GM18861 (cell line): ENCODE data around the gene GDAP1L1.
A peak's percentile ranks its signal among the peaks of the same experiment; 100 is the strongest.
"Not testable (repeated sequence)": the region's sequence is repeated elsewhere in the genome, so short reads cannot be mapped to it uniquely, and the experiment has no call there.

Experiments
- ATAC-seq: cut with Tn5 transposase; IDR thresholded peaks from one replicate; pipeline ENCODE4 v1.9.1; 2021; ENCODE audit not compliant: unreplicated experiment

The GDAP1L1 gene

DNA sequence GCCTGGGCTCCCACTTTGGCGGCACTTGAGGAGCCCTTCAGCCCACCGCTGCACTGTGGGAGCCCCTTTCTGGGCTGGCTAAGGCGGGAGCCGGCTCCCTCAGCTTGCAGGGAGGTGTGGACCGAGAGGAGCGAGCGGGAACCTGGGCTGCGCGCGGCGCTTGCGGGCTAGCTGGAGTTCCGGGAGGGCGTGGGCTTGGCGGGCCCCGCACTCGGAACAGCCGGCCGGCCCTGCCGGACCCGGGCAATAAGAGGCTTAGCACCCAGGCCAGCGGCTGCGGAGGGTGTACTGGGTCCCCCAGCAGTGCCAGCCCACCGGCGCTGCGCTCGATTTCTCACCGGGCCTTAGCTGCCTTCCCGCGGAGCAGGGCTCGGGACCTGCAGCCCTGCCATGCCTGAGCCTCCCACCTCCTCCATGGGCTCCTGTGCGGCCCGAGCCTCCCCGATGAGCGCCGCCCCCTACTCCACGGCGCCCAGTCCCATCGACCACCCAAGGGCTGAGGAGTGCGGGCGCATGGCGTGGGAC is 52.0 kb downstream of the GDAP1L1 start:
- ATAC-seq, result not testable (repeated sequence)

DNA sequence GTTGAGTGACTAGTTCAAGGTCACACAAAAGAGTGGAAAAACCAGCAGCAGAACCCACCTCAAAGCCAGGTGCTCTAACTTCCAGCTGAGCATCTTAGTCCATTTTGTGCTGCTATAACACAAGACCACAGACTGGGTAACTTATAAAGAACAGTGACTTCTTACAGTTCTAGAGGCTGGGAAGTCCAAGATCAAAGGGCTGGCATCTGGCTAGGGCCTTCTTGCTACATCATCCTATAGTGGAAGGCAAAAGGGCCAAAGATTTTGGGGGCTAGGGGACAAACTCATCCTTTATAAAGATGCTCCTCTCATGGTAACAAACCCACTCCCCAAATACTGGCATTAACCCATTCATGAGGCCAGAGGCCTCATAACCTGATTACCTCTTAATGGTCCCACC is 54.2 kb downstream of the GDAP1L1 start:
- ATAC-seq, result no peak

DNA sequence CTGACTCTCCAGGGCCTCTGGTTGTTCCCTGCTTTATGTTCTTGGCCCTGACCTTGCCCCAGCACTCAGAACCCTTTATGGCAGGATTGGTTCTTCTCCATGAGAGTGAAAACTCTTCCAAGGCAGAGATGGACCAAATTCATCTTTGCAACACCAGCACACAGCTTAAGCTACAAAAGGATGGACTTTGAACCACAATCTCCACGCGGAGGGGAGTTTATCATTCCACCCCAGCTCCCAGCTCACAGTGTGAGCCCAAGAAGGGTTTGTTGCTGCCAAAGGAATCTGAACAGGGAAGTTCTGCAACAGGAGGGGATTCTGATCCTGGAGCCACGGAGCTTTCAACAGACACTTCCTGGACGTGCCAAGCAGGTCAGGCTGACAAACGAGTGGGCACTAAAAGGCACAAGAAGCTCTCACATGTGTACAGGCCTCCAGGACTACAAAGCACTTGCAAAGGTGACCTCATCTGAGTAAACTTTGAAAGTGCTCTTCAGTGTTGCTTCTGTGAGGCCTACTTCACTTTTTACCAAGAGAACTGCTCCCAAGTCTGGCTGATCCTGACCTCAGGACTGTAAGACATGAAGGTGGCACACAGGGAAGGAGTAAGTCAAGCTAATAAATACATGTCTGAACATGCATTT is 55.0 kb downstream of the GDAP1L1 start:
- no peak for ATAC-seq

DNA sequence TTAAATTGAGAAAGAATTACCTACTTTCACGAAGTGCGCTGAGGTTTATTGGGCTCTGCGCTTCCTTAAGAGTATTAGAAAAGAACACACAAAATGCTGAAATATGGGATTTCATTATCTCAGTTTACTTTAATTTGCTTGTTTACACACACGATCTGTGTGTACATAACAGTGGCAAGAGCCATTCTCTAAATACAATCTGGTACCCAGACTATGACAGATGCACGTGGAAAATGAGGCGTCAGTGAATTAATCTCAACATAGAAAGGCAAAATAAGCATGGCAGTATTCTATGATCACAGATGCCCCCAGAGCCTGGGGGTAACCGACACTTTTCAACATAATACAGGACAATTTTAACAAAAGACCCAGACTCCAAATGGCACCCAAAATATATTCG is 55.6 kb downstream of the GDAP1L1 start:
- ATAC-seq, result no peak

DNA sequence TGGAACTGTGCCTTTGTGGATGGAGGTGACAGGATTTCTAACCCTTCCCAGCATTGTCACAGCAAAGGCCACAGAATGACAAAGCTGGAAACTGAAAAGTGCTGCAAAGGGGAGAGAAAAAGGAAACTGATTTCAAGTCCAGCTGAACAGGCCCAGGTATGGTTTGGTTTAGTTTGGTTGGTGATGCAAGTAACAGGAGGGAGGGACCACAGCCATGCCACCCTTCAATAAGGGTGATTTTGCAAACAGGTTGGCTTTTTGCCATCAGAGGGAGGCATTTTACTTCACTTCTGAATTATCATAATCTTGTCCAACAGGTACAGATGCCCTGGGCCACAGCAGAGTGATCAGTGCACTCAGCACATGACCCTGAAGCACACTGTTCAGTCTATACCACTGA is 57.3 kb downstream of the GDAP1L1 start:
- ATAC-seq, result no peak

DNA sequence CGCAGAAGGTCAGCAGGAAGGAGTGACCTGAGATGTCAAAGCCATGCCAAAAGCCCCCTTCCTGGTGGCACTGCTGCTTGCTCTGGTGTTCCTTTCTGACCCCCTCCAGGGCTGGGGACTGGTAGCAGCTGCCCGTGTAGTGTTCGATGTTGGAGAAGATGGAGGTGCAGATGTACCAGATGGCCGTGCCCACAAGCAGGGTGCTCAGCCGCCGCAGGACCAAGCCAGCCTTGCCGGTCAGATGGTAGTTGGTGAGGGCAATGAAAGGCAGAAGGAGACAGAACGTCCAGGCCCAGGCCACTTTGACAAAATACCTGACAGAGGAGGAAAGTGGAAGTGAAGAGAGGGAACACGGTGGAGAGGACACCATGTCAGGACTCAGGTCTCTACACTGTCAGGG is 59.8 kb downstream of the GDAP1L1 start:
- ATAC-seq, result no peak

DNA sequence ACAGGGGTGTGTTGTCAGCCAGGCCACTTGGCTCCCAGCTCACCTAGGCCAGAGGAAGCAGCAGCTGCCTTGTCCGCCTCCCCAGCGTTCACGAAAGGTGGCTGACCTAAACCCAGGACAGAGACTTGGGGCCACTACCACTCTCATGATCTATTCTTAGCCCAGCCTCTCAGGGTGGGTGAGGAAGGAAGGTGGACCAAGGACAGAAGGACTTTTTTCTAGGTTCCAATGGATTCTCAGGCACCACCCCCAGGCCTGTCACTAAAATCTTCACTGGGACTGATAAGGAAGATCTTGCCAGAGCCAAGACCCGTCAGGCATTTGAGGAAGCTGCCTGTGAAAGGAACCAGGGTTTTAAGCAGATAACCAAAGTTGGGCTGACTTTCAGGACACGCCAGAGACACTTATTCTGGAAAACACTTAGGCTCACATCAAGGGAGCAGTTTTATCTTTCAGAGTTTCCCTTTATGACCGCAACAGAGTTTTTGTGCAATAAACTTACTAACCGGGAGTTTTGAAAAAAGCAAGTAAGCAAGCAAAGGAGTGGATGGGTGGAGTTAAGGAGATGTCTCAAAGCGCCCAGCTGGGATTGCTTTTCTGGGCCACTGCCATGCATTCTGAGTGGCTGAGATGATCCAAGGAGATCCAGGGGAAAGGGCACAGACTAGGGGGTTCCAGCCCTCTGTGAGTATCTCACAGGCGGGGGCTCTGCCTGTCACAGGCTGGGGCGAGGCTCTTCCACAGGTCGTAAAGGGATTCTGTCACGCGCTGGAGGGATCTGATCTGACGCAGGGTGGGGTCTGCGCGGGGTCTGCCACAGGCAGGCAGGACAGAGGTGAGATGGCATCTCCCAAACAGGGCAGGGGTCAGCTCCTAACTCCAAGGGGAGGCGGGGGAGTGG is 62.9 kb downstream of the GDAP1L1 start:
- no peak for ATAC-seq

DNA sequence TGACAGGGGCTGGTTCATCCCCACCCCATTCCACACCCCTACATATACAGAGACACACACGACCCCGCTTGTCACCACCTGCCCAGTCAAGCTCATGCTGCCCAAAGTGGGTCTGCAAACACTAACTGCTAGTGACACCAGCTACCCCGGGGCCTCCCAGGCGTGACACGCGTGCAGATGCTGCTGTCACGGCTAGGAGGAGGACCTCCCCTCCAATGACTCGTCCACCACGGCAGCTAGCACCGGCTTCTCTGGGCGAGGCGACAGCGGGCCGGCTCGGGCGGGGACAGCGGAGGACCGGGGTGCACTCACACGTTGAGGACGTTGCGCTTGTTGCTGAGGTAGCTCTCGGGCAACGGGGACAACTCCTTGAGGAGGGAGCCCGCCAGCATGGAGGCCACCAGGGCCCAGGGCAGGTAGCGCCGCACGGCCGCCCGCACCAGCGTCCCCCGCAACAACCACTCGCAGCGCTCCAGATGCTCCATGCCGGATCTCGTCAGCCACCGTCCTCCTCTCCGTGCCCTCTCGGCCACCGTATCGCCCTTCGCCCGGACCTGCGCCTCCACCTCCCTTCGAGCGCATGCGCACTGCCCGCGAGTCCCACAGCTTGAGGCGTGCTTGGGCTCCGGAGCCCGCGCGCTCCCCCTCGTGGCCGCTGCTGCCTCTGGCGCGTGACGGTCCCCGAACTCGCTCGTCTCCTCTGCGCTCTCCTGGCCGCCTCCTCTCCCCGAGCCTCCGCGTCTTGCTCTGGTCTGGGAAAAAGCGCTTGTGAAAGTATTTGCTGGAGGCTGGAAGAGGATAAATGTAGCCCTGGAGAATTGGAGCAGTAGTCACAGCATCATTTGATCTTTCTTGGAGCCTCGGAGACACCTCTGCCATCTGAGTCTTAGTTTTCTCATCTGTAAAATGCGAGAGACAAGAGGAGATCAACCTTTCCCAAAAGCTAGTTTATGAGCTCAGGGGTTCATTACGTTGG is 63.8 kb downstream of the GDAP1L1 start, which contains the start of gene FITM2:
Gene FITM2 (minus strand): TSS at position 539 of the 976 bp plus-strand sequence. CDS start 54 bp downstream, at position 485.
- ATAC-seq, result peak; percentile 87

DNA sequence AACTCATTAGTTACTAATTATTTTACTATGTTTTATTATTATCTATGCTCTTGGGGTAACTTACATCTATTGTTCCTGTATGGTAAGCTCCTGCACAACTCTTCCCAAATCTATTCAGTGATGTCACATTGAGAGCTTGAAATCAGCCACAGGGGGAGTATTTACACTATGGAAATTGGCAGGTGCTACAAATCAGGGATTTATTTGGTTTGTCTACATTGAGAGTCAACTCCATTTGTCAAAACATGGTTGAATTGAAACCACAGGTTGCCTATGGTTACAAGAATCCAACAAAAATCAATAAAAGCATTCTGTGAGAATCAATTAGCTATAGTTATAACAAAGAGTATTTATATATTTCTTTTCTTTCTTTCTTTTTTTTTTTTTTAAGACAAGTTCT is 67.8 kb downstream of the GDAP1L1 start:
- no peak for ATAC-seq

DNA sequence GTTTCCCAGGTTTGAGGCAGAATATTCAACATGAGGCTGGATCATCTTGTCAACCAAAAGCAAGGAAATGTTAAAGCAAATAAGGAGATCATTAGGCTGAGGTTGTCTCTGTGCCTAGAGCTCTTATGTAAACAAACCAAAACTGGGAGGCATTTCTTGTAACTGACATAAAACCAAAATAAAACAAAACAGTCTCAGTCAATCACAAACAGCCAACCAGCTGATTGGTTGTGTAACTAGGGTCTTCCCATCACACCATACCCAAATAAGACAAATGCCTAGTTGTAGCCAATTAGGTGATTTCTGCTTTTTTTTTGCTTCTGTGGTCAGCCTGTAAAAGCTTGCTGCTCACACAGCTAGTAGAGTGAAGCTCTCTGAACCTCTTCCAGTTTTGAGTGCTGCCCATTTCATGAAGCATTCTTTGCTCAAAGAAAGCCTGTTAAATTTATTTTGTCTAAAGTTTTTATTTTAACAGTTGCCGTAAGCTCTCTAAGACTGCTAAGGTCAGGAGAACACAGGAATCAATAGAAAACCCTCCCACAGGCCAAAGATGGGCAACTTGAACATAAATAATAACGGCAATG is 72.8 kb downstream of the GDAP1L1 start:
- no peak for ATAC-seq

DNA sequence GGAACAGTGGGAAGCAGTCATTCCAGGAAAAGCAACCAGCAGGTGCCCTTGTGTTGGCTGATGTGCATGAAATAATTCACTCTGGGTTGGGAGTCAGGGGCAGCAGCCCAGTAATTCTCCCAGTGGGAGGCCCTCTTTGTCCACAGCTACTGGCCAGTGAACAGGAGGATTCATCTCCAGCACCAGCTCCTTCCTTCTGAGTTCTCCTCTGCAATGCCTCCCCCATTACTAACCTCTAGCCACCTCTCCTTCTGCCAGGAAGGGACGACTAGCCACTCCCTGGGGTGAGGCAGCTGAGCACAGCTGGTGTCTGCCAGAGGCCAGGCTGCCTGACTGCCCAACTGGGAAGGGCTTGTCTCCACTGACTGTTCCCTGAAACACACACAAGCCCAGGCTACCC is 77.2 kb downstream of the GDAP1L1 start:
- no peak for ATAC-seq

DNA sequence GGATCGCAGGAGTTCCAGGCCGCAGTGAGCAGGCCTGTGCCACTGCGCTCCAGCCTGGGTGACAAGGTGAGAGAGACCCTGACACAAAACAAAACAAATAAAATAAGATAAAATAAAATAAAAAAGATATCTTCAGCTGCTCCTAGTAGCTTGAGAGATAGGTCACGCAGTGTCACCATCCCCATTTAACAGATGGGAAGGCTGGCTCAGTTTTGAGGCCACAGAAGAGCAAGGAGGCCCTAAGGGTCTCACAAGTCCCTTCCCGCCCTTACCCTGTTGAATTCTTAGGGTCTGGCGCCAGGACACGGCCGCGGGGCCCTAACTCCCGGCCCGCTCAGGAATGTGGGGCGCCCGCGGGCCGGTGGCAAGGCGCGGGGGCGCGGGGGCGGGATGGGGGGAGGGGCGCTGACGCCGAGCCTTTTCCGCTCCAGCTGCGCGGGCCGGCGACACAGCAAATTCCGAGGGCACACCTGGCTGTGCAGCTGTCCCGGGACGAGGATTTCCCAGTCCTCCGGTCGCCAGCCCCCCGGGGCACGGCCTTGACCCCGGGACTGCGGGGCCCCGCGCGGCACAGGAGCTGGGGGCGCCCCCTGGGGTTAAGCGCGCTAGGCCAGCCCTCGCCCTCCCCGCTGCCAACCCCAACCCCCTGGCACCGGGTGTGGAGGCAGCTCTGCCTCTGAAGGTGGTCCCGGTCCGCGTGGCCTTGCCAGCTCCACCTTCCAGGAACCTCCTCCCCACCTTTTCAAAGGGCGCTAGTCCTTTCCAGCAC is 79.5 kb downstream of the GDAP1L1 start:
- ATAC-seq, result no peak

DNA sequence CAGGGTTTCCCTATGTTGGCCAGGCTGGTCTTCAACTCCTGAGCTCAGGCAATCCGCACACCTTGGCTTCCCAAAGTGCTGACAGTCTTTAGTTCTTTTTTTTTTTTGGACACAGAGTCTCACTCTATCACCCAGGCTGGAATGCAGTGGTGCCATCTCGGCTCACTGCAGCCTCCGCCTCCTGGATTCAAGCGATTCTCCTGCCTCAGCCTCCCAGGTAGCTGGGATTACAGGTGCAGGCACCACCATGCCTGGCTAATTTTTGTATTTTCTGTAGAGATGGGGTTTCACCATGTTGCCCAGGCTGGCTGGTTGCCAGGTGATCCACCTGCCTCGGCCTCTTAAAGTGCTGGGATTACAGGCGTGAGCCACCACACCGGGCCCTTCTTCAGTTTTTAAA is 80.6 kb downstream of the GDAP1L1 start:
- not testable (repeated sequence) for ATAC-seq

DNA sequence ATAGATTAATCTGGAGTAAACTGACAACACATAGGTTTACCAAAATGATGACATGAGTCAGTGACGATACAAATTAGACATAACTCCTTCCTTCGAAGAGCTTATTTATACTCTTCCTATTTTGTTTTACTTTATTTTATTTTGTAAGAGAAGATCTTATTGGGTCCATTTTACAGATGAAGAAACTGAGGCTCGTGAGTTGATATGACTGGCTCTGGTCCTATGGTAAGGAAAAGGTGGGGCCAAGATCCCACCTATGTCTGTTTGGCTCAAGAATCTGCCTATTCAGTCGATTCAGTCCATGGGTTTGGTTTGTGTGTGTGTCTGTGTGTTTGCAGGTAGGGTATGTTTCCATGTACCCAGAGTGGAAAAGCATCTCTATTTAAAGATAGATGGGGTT is 81.3 kb downstream of the GDAP1L1 start:
- ATAC-seq, result no peak
